Neural progenitor cell (in vitro differentiated cells): ENCODE measurements around the gene FAM53B. TPM values are rescaled to one million over a fixed set of nuclear protein-coding genes. Genes with fewer than 3 reads are reported as not detected.
A peak's percentile ranks its signal among the peaks of the same experiment; 100 is the strongest.

Experiments used
- DNase-seq: peaks from one replicate; pipeline ENCODE4 v3.0.0-alpha.2; 2016; ENCODE audit warnings: low spot score
- H2AFZ ChIP-seq: fragments of 200-600 bp; sonication (generic); replicated peaks from 2 replicates; pipeline ENCODE4 v1.6.1; 2016; ENCODE audit warnings: antibody characterized with exemption
- H3F3A ChIP-seq: fragments of 200-600 bp; sonication (generic); 2 replicates; pipeline ENCODE4 v1.6.1; 2016; ENCODE audit warnings: antibody characterized with exemption, low read depth
- H3K27ac ChIP-seq: fragments of 200-600 bp; sonication (generic); 2 replicates; pipeline ENCODE4 v1.5.1; 2016; ENCODE audit warnings: mild to moderate bottlenecking
- H3K27me3 ChIP-seq: fragments of 200-600 bp; sonication (generic); 2 replicates; pipeline ENCODE4 v1.6.1; 2016; ENCODE audit warnings: mild to moderate bottlenecking, moderate library complexity
- H3K36me3 ChIP-seq: fragments of 200-600 bp; sonication (generic); 2 replicates; pipeline ENCODE4 v1.5.1; 2016
- H3K4me1 ChIP-seq: fragments of 200-600 bp; sonication (generic); 2 replicates; pipeline ENCODE4 v1.6.1; 2016; ENCODE audit warnings: mixed run types
- H3K4me2 ChIP-seq: fragments of 200-600 bp; sonication (generic); 2 replicates; pipeline ENCODE4 v1.6.1; 2016
- H3K4me3 ChIP-seq: fragments of 200-600 bp; sonication (generic); 2 replicates; pipeline ENCODE4 v1.5.1; 2016
- H3K79me2 ChIP-seq: fragments of 200-600 bp; sonication (generic); 2 replicates; pipeline ENCODE4 v1.6.1; 2016; ENCODE audit warnings: low read depth
- H3K9ac ChIP-seq: fragments of 200-600 bp; sonication (generic); 2 replicates; pipeline ENCODE4 v1.6.1; 2016
- H3K9me3 ChIP-seq: fragments of 200-600 bp; sonication (generic); 2 replicates; pipeline ENCODE4 v1.5.1; 2016; ENCODE audit warnings: low read depth
- H4K20me1 ChIP-seq: fragments of 200-600 bp; sonication (generic); 2 replicates; pipeline ENCODE4 v1.6.1; 2016; ENCODE audit warnings: low read depth
- H3K27ac Mint-ChIP-seq: 3 replicates; pipeline ENCODE4 v1.8.0; 2021; ENCODE audit warnings: mixed read lengths
- H3K27me3 Mint-ChIP-seq: 2 replicates; pipeline ENCODE4 v1.8.0; 2022; ENCODE audit warnings: low read depth, mild to moderate bottlenecking, inconsistent platforms, moderate library complexity, mixed read lengths; ENCODE audit not compliant: insufficient read depth
- H3K36me3 Mint-ChIP-seq: 3 replicates; pipeline ENCODE4 v1.8.0; 2021; ENCODE audit warnings: mixed read lengths
- H3K4me1 Mint-ChIP-seq: 3 replicates; pipeline ENCODE4 v1.8.0; 2021; ENCODE audit warnings: mixed read lengths
- H3K4me3 Mint-ChIP-seq: 3 replicates; pipeline ENCODE4 v1.8.0; 2021; ENCODE audit warnings: mild to moderate bottlenecking, moderate library complexity, mixed read lengths
- H3K9me3 Mint-ChIP-seq: 3 replicates; pipeline ENCODE4 v1.8.0; 2020; ENCODE audit warnings: mixed read lengths
- EZH2 ChIP-seq: fragments of 200-600 bp; sonication (generic); IDR thresholded peaks from 2 replicates; pipeline ENCODE4 v1.6.1; 2017; ENCODE audit warnings: antibody characterized with exemption, mild to moderate bottlenecking, moderate library complexity
- EZH2phosphoT487 ChIP-seq: fragments of 200-600 bp; sonication (generic); IDR thresholded peaks from 2 replicates; pipeline ENCODE4 v1.6.1; 2017; ENCODE audit warnings: antibody characterized with exemption
- total RNA-seq: library from RNA; depleted of rRNA; stranded (reverse); fragments of >200 nt; gene quantifications from 2 replicates; pipeline ENCODE4 v1.2.3, GENCODE V29; 2015; ENCODE audit warnings: low replicate concordance
- TF ChIP-seq, protein P1 (sequence below): fragments of 200-600 bp; sonication (generic); IDR thresholded peaks from 2 replicates; pipeline ENCODE4 v1.5.1; 2017; ENCODE audit warnings: antibody characterized with exemption, mild to moderate bottlenecking

Gene FAM53B
- total RNA-seq, 1 donor from 2014 or later, result 15.3 TPM

GRCh38 chr10:124709861-124710260 lies 34.3 kb downstream of the FAM53B start:
- Mint-ChIP-seq H3K27ac (peak overlapping the region; percentile 59), H3K9me3 (no peaks in the 10 kb centered on the region), H3K36me3 (peaks cover 1% of the 10 kb centered on the region), H3K4me1 (peaks cover 60% of the 10 kb centered on the region), H3K27me3 (peaks cover 3% of the 10 kb centered on the region), H3K4me3 (no peak overlapping the region)
- TF ChIP-seq, protein P1, sequence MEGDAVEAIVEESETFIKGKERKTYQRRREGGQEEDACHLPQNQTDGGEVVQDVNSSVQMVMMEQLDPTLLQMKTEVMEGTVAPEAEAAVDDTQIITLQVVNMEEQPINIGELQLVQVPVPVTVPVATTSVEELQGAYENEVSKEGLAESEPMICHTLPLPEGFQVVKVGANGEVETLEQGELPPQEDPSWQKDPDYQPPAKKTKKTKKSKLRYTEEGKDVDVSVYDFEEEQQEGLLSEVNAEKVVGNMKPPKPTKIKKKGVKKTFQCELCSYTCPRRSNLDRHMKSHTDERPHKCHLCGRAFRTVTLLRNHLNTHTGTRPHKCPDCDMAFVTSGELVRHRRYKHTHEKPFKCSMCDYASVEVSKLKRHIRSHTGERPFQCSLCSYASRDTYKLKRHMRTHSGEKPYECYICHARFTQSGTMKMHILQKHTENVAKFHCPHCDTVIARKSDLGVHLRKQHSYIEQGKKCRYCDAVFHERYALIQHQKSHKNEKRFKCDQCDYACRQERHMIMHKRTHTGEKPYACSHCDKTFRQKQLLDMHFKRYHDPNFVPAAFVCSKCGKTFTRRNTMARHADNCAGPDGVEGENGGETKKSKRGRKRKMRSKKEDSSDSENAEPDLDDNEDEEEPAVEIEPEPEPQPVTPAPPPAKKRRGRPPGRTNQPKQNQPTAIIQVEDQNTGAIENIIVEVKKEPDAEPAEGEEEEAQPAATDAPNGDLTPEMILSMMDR, result no peak
- TF ChIP-seq EZH2phosphoT487, result no peak
- TF ChIP-seq EZH2, result no peak
- no peaks in the 10 kb centered on the region for H3K27me3 ChIP-seq
- H3K4me2 ChIP-seq, result no peak overlapping the region
- H3K79me2 ChIP-seq, result peaks cover 73% of the 10 kb centered on the region
- no peak overlapping the region for H2AFZ ChIP-seq
- H3K9me3 ChIP-seq, result no peaks in the 10 kb centered on the region
- no peak overlapping the region for H3K4me3 ChIP-seq
- H3F3A ChIP-seq, result peaks cover 23% of the 10 kb centered on the region
- no peaks in the 10 kb centered on the region for H3K36me3 ChIP-seq
- no peak overlapping the region for H3K9ac ChIP-seq
- DNase-seq, result no peak
- no peak overlapping the region for H3K27ac ChIP-seq
- H4K20me1 ChIP-seq, result peaks cover 80% of the 10 kb centered on the region
- peaks cover 34% of the 10 kb centered on the region for H3K4me1 ChIP-seq

DNA sequence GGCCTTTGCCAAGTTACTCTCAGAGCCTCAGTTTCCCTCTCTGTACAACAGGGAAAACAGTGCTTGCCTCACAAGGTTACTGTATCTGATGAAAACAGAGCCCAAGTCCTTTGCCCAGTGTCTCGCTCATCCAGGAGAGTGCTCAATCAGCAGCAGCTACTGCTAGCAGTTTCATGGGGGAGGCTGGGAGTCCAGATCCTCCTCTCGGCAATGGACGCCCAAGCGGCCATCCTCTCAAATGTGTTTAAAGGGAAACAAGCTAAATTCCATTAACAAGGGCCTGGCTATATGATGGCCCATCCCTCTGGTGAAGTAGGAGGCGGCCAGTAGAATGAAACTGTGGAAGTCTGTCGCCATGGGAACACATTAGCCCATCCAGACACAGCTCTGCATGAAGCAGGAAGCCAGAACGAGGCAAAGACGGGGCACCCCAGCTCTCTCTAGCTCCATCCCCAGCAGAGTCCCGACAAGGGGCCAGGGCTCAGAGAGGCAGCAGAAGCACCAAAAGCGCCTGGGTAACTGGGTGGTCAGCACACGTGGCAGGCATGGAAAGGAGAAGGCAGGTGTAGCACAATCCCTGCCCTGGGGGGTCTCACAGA lies 35.2 kb downstream of the FAM53B start:
- Mint-ChIP-seq H3K27ac (no peak overlapping the region), H3K4me1 (peaks cover 57% of the 10 kb centered on the region), H3K36me3 (peaks cover 6% of the 10 kb centered on the region), H3K27me3 (peaks cover 5% of the 10 kb centered on the region), H3K4me3 (peak overlapping the region; percentile 33), H3K9me3 (no peaks in the 10 kb centered on the region)
- Histone ChIP-seq H3K9ac (no peak overlapping the region), H2AFZ (no peak overlapping the region), H3K36me3 (no peaks in the 10 kb centered on the region), H3F3A (peaks cover 19% of the 10 kb centered on the region), H3K4me1 (peaks cover 31% of the 10 kb centered on the region), H3K4me3 (no peak overlapping the region), H3K4me2 (peak overlapping the region; percentile 23), H3K9me3 (no peaks in the 10 kb centered on the region), H3K27me3 (no peaks in the 10 kb centered on the region), H4K20me1 (peaks cover 80% of the 10 kb centered on the region), H3K27ac (no peak overlapping the region), H3K79me2 (peaks cover 71% of the 10 kb centered on the region)
- TF ChIP-seq, protein P1, result no peak
- peak; percentile 64 for DNase-seq

DNA sequence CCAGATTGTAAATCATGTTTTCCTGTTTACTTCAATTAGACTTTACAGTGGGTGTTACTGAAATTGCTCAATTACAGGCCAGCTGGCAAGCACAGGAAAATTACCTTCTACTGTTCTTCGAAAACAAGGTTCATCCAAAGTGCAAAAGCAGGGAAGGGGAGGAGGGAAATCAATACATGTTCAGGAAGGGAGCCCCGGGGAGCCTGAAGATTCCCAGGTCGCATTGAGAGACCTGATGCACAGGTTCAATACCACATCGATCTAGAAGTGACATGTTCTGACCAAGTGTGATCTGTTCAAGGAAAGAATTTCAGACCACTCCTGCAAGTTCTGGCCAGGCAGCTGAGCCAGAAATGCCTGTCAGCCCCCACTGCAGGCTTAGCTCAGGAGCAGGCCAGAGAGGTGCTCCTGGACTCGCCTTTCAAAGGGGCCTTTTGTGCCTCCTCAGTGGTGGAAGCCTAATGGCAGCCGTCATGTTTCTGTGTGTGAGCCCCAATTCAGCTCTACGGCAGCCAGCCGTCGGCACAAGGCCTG lies 35.9 kb downstream of the FAM53B start:
- H3K27me3 ChIP-seq, result no peaks in the 10 kb centered on the region
- peaks cover 24% of the 10 kb centered on the region for H3K4me1 ChIP-seq
- peak overlapping the region; percentile 23 for H3K4me2 ChIP-seq
- no peak overlapping the region for H3K27ac ChIP-seq
- peaks cover 50% of the 10 kb centered on the region for H3K4me1 Mint-ChIP-seq
- peaks cover 80% of the 10 kb centered on the region for H4K20me1 ChIP-seq
- no peak overlapping the region for H3K4me3 Mint-ChIP-seq
- peak; percentile 56 for DNase-seq
- no peaks in the 10 kb centered on the region for H3K36me3 ChIP-seq
- peaks cover 8% of the 10 kb centered on the region for H3K36me3 Mint-ChIP-seq
- no peaks in the 10 kb centered on the region for H3K9me3 Mint-ChIP-seq
- peaks cover 5% of the 10 kb centered on the region for H3K27me3 Mint-ChIP-seq
- H3K9ac ChIP-seq, result no peak overlapping the region
- peaks cover 63% of the 10 kb centered on the region for H3K79me2 ChIP-seq
- peaks cover 13% of the 10 kb centered on the region for H3F3A ChIP-seq
- H3K27ac Mint-ChIP-seq, result peak overlapping the region; percentile 64
- TF ChIP-seq, protein P1, result no peak
- TF ChIP-seq EZH2 (no peak), EZH2phosphoT487 (no peak)
- no peaks in the 10 kb centered on the region for H3K9me3 ChIP-seq
- no peak overlapping the region for H2AFZ ChIP-seq
- no peak overlapping the region for H3K4me3 ChIP-seq
